Limb (tissue), 2 donors: ENCODE data around the gene ADAMTSL4.

Source experiments
- DNase-seq, 2 donors: peaks; one replicate each; pipeline ENCODE4 v3.0.0-alpha.2; 2016; ENCODE audit errors: extremely low spot score in 2 of 2

Gene ADAMTSL4

DNA sequence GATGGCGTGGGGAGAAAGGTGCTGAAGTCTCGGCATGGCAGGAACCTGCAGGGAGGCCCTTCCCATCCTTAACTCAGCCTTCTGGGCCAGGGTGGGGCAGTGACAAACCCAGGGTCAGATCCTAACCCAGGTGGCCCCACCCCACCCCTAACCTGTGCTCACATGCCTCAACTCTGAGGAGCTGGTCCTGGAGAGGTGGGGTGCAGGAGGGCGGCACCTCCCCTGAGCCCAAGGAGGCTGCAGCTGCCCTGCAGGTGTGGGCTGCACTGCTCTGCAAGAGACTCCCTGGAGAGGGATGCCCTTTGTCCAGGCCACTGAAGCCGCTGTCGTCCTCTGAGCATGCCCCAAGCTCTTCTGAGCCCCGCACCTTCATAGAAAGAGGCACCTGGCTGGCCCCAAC lies 15.2 kb upstream of the ADAMTSL4 start:
- no peak for DNase-seq

DNA sequence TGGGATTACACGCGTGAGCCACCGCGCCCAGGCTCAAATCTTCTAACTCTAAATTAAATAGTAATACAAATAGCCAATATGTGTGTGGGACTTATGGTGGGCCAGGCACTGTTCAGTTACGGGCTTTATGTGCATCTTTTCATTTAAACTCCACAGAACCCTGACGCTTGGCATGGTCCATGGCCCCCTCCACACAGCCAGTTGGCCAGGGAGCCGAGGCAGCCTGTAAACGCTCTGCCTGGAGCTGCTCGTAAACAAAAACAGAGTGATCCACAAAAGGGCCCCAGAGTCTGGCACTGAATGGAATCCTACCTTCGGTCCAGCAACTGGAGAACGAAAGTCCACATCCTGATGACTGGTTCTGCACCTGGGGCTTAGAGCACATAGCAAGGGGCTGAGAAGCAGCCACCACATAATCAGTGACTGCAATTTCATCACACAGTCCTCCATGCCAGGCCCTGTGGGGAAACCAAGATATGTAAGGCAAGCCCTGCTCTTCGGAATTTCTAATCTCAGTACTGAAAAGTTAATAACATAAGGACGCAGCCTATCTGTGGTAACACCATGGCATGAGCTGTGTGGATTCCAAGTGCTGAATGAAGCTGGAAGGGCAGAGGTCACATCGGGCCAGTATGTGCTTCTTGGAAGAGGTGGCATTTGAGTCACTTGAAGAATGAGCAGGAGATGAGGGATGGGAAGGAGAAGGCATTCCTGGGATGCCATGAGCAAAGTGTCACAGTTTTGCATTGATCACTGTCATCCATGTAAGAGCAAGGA lies 13.5 kb upstream of the ADAMTSL4 start:
- DNase-seq = no peak

GRCh38 chr1:150536836-150537731 lies 12.1 kb upstream of the ADAMTSL4 start:
- DNase-seq = no peak

- peak; percentile 30 to 36 for DNase-seq
Observed at GRCh38 chr1:150537732-150538684, 11.2 kb upstream of the ADAMTSL4 start.

GRCh38 chr1:150543500-150544143 lies 5.6 kb upstream of the ADAMTSL4 start:
- DNase-seq = no peak

GRCh38 chr1:150544204-150544603 lies 5.0 kb upstream of the ADAMTSL4 start:
- DNase-seq = no peak

DNA sequence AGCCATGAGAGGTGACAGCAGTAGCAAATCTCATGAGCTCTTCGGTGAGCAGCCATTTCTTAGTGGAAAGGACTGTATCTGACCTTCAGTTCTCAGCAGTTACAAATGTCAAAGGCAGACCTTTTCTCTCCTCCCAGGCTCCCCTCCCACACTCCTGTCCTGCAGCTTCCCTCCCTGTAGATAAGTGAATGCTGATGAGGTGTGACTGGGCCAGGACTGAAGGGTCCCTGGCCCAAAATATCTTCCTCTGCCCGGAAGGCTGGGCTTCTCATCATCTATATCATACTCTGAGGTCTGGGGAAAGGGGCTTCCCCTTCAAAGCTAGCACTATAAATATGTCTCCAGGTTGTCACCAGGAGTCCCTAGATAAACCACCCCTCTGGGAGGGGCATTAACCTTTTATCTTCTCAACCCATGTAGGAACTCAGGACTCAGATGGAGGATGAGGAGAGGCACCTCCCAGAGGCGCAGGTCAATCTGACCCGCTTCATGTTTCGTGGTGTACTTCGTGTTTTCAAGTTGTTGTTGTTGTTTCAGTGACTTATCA lies 3.6 kb upstream of the ADAMTSL4 start:
- DNase-seq = no peak

GRCh38 chr1:150546294-150546937 lies 2.8 kb upstream of the ADAMTSL4 start:
- DNase-seq = no peak

DNA sequence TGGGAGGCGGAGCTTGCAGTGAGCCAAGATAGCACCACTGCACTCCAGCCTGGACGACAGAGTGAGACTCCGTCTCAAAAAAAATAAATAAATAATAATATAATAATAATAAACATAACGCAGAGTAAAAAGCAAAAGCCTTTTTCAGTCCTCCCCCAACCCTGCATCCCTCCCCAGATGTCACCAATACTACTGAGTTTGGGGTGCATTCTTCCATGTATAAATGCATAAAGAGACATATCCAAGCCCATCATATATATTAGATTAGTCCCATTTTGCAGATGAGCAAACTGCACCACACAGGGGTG lies 930 bp upstream of the ADAMTSL4 start:
- DNase-seq = no peak

GRCh38 chr1:150549496-150550221 lies 451 bp downstream of the ADAMTSL4 start:
- DNase-seq = no peak

GRCh38 chr1:150550222-150551050 lies 1.2 kb downstream of the ADAMTSL4 start:
- peak in 1 of 2 donors; percentile 69 for DNase-seq

GRCh38 chr1:150551051-150551783 lies 2.0 kb downstream of the ADAMTSL4 start:
- no peak for DNase-seq

DNA sequence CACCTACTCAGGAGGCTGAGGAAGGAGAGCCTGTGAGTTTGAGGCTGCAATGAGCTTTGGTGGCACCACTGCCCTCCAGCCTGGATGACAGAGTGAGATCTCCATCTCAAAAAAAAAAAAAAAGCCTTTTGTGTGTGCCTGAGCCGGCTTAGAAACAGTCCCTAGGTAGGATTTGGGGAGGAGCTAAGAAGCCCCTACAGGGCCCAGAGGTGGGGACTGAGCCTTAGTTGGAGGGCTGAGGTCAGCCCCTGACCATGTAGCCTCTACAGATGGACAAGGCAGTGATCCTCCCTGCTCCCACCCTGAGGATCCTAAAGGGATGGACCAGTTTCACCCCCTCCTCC lies 2.5 kb downstream of the ADAMTSL4 start:
- DNase-seq = no peak

- peak in 1 of 2 donors; percentile 68 for DNase-seq
Observed at GRCh38 chr1:150552128-150552910, 3.1 kb downstream of the ADAMTSL4 start.

- DNase-seq = no peak
Observed at GRCh38 chr1:150552911-150553289, 3.7 kb downstream of the ADAMTSL4 start.

DNA sequence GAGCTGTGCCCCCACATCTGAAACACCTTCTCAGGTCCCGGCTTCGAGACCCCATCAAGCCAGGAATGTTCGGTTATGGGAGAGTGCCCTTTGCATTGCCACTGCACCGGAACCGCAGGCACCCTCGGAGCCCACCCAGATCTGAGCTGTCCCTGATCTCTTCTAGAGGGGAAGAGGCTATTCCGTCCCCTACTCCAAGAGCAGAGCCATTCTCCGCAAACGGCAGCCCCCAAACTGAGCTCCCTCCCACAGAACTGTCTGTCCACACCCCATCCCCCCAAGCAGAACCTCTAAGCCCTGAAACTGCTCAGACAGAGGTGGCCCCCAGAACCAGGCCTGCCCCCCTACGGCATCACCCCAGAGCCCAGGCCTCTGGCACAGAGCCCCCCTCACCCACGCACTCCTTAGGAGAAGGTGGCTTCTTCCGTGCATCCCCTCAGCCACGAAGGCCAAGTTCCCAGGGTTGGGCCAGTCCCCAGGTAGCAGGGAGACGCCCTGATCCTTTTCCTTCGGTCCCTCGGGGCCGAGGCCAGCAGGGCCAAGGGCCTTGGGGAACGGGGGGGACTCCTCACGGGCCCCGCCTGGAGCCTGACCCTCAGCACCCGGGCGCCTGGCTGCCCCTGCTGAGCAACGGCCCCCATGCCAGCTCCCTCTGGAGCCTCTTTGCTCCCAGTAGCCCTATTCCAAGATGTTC lies 4.3 kb downstream of the ADAMTSL4 start:
- DNase-seq = no peak

DNA sequence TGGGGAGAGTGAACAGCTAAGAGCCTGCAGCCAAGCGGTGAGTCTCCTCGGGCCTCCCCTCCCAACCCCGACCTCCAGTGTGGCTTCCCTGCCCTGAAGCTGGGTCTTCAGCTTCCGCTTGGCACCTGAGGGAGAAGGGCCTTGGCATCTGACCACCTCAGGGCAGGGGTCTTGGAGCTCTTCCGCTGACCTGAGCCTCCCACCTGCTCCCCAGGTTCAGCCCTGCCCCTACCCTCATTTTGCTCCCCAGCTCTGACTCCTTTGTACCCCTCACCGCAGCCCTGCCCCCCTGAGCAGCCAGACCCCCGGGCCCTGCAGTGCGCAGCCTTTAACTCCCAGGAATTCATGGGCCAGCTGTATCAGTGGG lies 4.9 kb downstream of the ADAMTSL4 start:
- no peak for DNase-seq
